ENCODE measurements around the gene PLA2G4F.

Gene PLA2G4F

GRCh38 chr15:42156243-42156922, at the start of gene PLA2G4F:
PLA2G4F (minus strand) TSS chr15:42156636; CDS start chr15:42156549, 87 bp downstream.
- H3K36me3 Mint-ChIP-seq (ENCODE audit: low read depth) = peaks cover 9% of the 10 kb centered on the region
- H3K4me3 Mint-ChIP-seq = no peak within 1 kb of the TSS
- no peaks in the 10 kb centered on the region for H3K27me3 Mint-ChIP-seq
- peaks cover 5% of the 10 kb centered on the region for H3K4me1 Mint-ChIP-seq (ENCODE audit: low read depth)
- no peak within 1 kb of the TSS for H3K27ac Mint-ChIP-seq
- no peaks in the 10 kb centered on the region for H3K9me3 Mint-ChIP-seq

GRCh38 chr15:42203891-42204290, 47.5 kb upstream of the PLA2G4F start:
- no peaks in the 10 kb centered on the region for H3K27me3 Mint-ChIP-seq
- no peak overlapping the region for H3K27ac Mint-ChIP-seq
- peaks cover 36% of the 10 kb centered on the region for H3K36me3 Mint-ChIP-seq (ENCODE audit: low read depth)
- H3K4me1 Mint-ChIP-seq (ENCODE audit: low read depth) = peaks cover 44% of the 10 kb centered on the region
- H3K9me3 Mint-ChIP-seq = peaks cover 3% of the 10 kb centered on the region
- H3K4me3 Mint-ChIP-seq = no peak overlapping the region

GRCh38 chr15:42202653-42203052, 46.2 kb upstream of the PLA2G4F start:
- no peaks in the 10 kb centered on the region for H3K9me3 Mint-ChIP-seq
- H3K4me3 Mint-ChIP-seq = no peak overlapping the region
- no peak overlapping the region for H3K27ac Mint-ChIP-seq
- H3K27me3 Mint-ChIP-seq = no peaks in the 10 kb centered on the region
- peaks cover 38% of the 10 kb centered on the region for H3K36me3 Mint-ChIP-seq (ENCODE audit: low read depth)
- H3K4me1 Mint-ChIP-seq (ENCODE audit: low read depth) = peaks cover 41% of the 10 kb centered on the region

- H3K9me3 Mint-ChIP-seq = no peaks in the 10 kb centered on the region
- H3K27ac Mint-ChIP-seq = no peak overlapping the region
- peaks cover 33% of the 10 kb centered on the region for H3K4me1 Mint-ChIP-seq (ENCODE audit: low read depth)
- H3K36me3 Mint-ChIP-seq (ENCODE audit: low read depth) = peaks cover 40% of the 10 kb centered on the region
- no peaks in the 10 kb centered on the region for H3K27me3 Mint-ChIP-seq
- H3K4me3 Mint-ChIP-seq = no peak overlapping the region
Observed at GRCh38 chr15:42201801-42202200, 45.4 kb upstream of the PLA2G4F start.

GRCh38 chr15:42199126-42199525, 42.7 kb upstream of the PLA2G4F start:
- H3K4me1 Mint-ChIP-seq (ENCODE audit: low read depth) = peaks cover 15% of the 10 kb centered on the region
- H3K36me3 Mint-ChIP-seq (ENCODE audit: low read depth) = peaks cover 49% of the 10 kb centered on the region
- no peak overlapping the region for H3K27ac Mint-ChIP-seq
- H3K4me3 Mint-ChIP-seq = no peak overlapping the region
- no peaks in the 10 kb centered on the region for H3K9me3 Mint-ChIP-seq
- H3K27me3 Mint-ChIP-seq = no peaks in the 10 kb centered on the region

GRCh38 chr15:42198516-42198915, 42.1 kb upstream of the PLA2G4F start:
- Mint-ChIP-seq H3K4me3 (no peak overlapping the region), H3K27me3 (no peaks in the 10 kb centered on the region), H3K9me3 (no peaks in the 10 kb centered on the region), H3K36me3 (ENCODE audit: low read depth) (peaks cover 54% of the 10 kb centered on the region), H3K4me1 (ENCODE audit: low read depth) (peaks cover 15% of the 10 kb centered on the region), H3K27ac (no peak overlapping the region)

GRCh38 chr15:42194513-42194912, 38.1 kb upstream of the PLA2G4F start:
- H3K36me3 Mint-ChIP-seq (ENCODE audit: low read depth) = peaks cover 66% of the 10 kb centered on the region
- H3K27me3 Mint-ChIP-seq = no peaks in the 10 kb centered on the region
- H3K9me3 Mint-ChIP-seq = no peaks in the 10 kb centered on the region
- H3K4me3 Mint-ChIP-seq = no peak overlapping the region
- H3K4me1 Mint-ChIP-seq (ENCODE audit: low read depth) = peaks cover 46% of the 10 kb centered on the region
- peak overlapping the region; percentile 70 for H3K27ac Mint-ChIP-seq

GRCh38 chr15:42193383-42193782, 36.9 kb upstream of the PLA2G4F start:
- Mint-ChIP-seq H3K4me3 (peak overlapping the region; percentile 31), H3K36me3 (ENCODE audit: low read depth) (peaks cover 67% of the 10 kb centered on the region), H3K27ac (peak overlapping the region; percentile 80), H3K9me3 (no peaks in the 10 kb centered on the region), H3K27me3 (no peaks in the 10 kb centered on the region), H3K4me1 (ENCODE audit: low read depth) (peaks cover 52% of the 10 kb centered on the region)

- no peaks in the 10 kb centered on the region for H3K9me3 Mint-ChIP-seq
- H3K27me3 Mint-ChIP-seq = no peaks in the 10 kb centered on the region
- peaks cover 52% of the 10 kb centered on the region for H3K4me1 Mint-ChIP-seq (ENCODE audit: low read depth)
- peak overlapping the region; percentile 6 for H3K27ac Mint-ChIP-seq
- H3K36me3 Mint-ChIP-seq (ENCODE audit: low read depth) = peaks cover 71% of the 10 kb centered on the region
- no peak overlapping the region for H3K4me3 Mint-ChIP-seq
Observed at GRCh38 chr15:42191610-42192346, 35.3 kb upstream of the PLA2G4F start.

- Mint-ChIP-seq H3K36me3 (ENCODE audit: low read depth) (peaks cover 74% of the 10 kb centered on the region), H3K27ac (peak overlapping the region; percentile 14), H3K9me3 (no peaks in the 10 kb centered on the region), H3K4me1 (ENCODE audit: low read depth) (peaks cover 52% of the 10 kb centered on the region), H3K27me3 (no peaks in the 10 kb centered on the region), H3K4me3 (no peak overlapping the region)
Observed at GRCh38 chr15:42190370-42190769, 33.9 kb upstream of the PLA2G4F start.

GRCh38 chr15:42185801-42186200, 29.4 kb upstream of the PLA2G4F start:
- peaks cover 17% of the 10 kb centered on the region for H3K4me1 Mint-ChIP-seq (ENCODE audit: low read depth)
- H3K27me3 Mint-ChIP-seq = no peaks in the 10 kb centered on the region
- no peak overlapping the region for H3K27ac Mint-ChIP-seq
- H3K4me3 Mint-ChIP-seq = no peak overlapping the region
- no peaks in the 10 kb centered on the region for H3K9me3 Mint-ChIP-seq
- peaks cover 87% of the 10 kb centered on the region for H3K36me3 Mint-ChIP-seq (ENCODE audit: low read depth)

- no peaks in the 10 kb centered on the region for H3K27me3 Mint-ChIP-seq
- peaks cover 6% of the 10 kb centered on the region for H3K4me1 Mint-ChIP-seq (ENCODE audit: low read depth)
- H3K9me3 Mint-ChIP-seq = no peaks in the 10 kb centered on the region
- no peak overlapping the region for H3K27ac Mint-ChIP-seq
- no peak overlapping the region for H3K4me3 Mint-ChIP-seq
- H3K36me3 Mint-ChIP-seq (ENCODE audit: low read depth) = peaks cover 86% of the 10 kb centered on the region
Observed at GRCh38 chr15:42184736-42185135, 28.3 kb upstream of the PLA2G4F start.

GRCh38 chr15:42184296-42184695, 27.9 kb upstream of the PLA2G4F start:
- H3K9me3 Mint-ChIP-seq = no peaks in the 10 kb centered on the region
- no peaks in the 10 kb centered on the region for H3K27me3 Mint-ChIP-seq
- no peak overlapping the region for H3K27ac Mint-ChIP-seq
- no peak overlapping the region for H3K4me3 Mint-ChIP-seq
- H3K4me1 Mint-ChIP-seq (ENCODE audit: low read depth) = peaks cover 5% of the 10 kb centered on the region
- peaks cover 86% of the 10 kb centered on the region for H3K36me3 Mint-ChIP-seq (ENCODE audit: low read depth)

GRCh38 chr15:42182961-42183360, 26.5 kb upstream of the PLA2G4F start:
- H3K27ac Mint-ChIP-seq = peak overlapping the region; percentile 16
- H3K4me1 Mint-ChIP-seq (ENCODE audit: low read depth) = no peaks in the 10 kb centered on the region
- H3K9me3 Mint-ChIP-seq = no peaks in the 10 kb centered on the region
- peaks cover 82% of the 10 kb centered on the region for H3K36me3 Mint-ChIP-seq (ENCODE audit: low read depth)
- H3K4me3 Mint-ChIP-seq = no peak overlapping the region
- no peaks in the 10 kb centered on the region for H3K27me3 Mint-ChIP-seq

GRCh38 chr15:42182328-42182886, 26.0 kb upstream of the PLA2G4F start:
- H3K27me3 Mint-ChIP-seq = no peaks in the 10 kb centered on the region
- peak overlapping the region; percentile 16 for H3K27ac Mint-ChIP-seq
- peaks cover 80% of the 10 kb centered on the region for H3K36me3 Mint-ChIP-seq (ENCODE audit: low read depth)
- H3K9me3 Mint-ChIP-seq = no peaks in the 10 kb centered on the region
- no peak overlapping the region for H3K4me3 Mint-ChIP-seq
- H3K4me1 Mint-ChIP-seq (ENCODE audit: low read depth) = no peaks in the 10 kb centered on the region
